ENCODE data around the gene TDRD7.

TDRD7 gene

GRCh38 chr9:97527626-97528528 is 116.0 kb downstream of the TDRD7 start:
- no peaks in the 10 kb centered on the region for H3K9me3 ChIP-seq (ENCODE audit: control insufficient read depth, low read depth, low read length)
- peak overlapping the region; percentile 13 for H3K4me3 ChIP-seq (ENCODE audit: low read length)
- H3K27me3 ChIP-seq (ENCODE audit: control insufficient read depth, insufficient read depth, low read length) = no peaks in the 10 kb centered on the region
- H3K36me3 ChIP-seq (ENCODE audit: control insufficient read depth, low read depth, low read length) = no peaks in the 10 kb centered on the region
- H3K4me1 ChIP-seq (ENCODE audit: control insufficient read depth, low read depth, low read length) = peaks cover 14% of the 10 kb centered on the region
- peak overlapping the region; percentile 38 for H3K9ac ChIP-seq (ENCODE audit: low read length)
- peak overlapping the region; percentile 9 for H3K27ac ChIP-seq (ENCODE audit: low read length)

GRCh38 chr9:97528529-97529230 is 116.8 kb downstream of the TDRD7 start:
- Histone ChIP-seq H3K36me3 (ENCODE audit: control insufficient read depth, low read depth, low read length) (no peaks in the 10 kb centered on the region), H3K27ac (ENCODE audit: low read length) (peak overlapping the region; percentile 9), H3K4me1 (ENCODE audit: control insufficient read depth, low read depth, low read length) (peaks cover 14% of the 10 kb centered on the region), H3K9me3 (ENCODE audit: control insufficient read depth, low read depth, low read length) (no peaks in the 10 kb centered on the region), H3K4me3 (ENCODE audit: low read length) (peak overlapping the region; percentile 13), H3K9ac (ENCODE audit: low read length) (peak overlapping the region; percentile 38), H3K27me3 (ENCODE audit: control insufficient read depth, insufficient read depth, low read length) (no peaks in the 10 kb centered on the region)

- Histone ChIP-seq H3K9ac (ENCODE audit: low read length) (no peak overlapping the region), H3K27me3 (ENCODE audit: control insufficient read depth, insufficient read depth, low read length) (no peaks in the 10 kb centered on the region), H3K9me3 (ENCODE audit: control insufficient read depth, low read depth, low read length) (no peaks in the 10 kb centered on the region), H3K4me3 (ENCODE audit: low read length) (no peak overlapping the region), H3K36me3 (ENCODE audit: control insufficient read depth, low read depth, low read length) (no peaks in the 10 kb centered on the region), H3K27ac (ENCODE audit: low read length) (no peak overlapping the region), H3K4me1 (ENCODE audit: control insufficient read depth, low read depth, low read length) (peaks cover 14% of the 10 kb centered on the region)
Observed at GRCh38 chr9:97529363-97530076, 117.6 kb downstream of the TDRD7 start.

- H3K4me1 ChIP-seq (ENCODE audit: control insufficient read depth, low read depth, low read length) = peaks cover 14% of the 10 kb centered on the region
- no peaks in the 10 kb centered on the region for H3K36me3 ChIP-seq (ENCODE audit: control insufficient read depth, low read depth, low read length)
- no peak overlapping the region for H3K27ac ChIP-seq (ENCODE audit: low read length)
- no peaks in the 10 kb centered on the region for H3K9me3 ChIP-seq (ENCODE audit: control insufficient read depth, low read depth, low read length)
- no peak overlapping the region for H3K4me3 ChIP-seq (ENCODE audit: low read length)
- H3K9ac ChIP-seq (ENCODE audit: low read length) = no peak overlapping the region
- H3K27me3 ChIP-seq (ENCODE audit: control insufficient read depth, insufficient read depth, low read length) = no peaks in the 10 kb centered on the region
Observed at GRCh38 chr9:97531888-97532376, 120.0 kb downstream of the TDRD7 start.

- no peaks in the 10 kb centered on the region for H3K9me3 ChIP-seq (ENCODE audit: control insufficient read depth, low read depth, low read length)
- H3K9ac ChIP-seq (ENCODE audit: low read length) = no peak overlapping the region
- H3K27me3 ChIP-seq (ENCODE audit: control insufficient read depth, insufficient read depth, low read length) = no peaks in the 10 kb centered on the region
- H3K36me3 ChIP-seq (ENCODE audit: control insufficient read depth, low read depth, low read length) = no peaks in the 10 kb centered on the region
- no peak overlapping the region for H3K27ac ChIP-seq (ENCODE audit: low read length)
- no peak overlapping the region for H3K4me3 ChIP-seq (ENCODE audit: low read length)
- H3K4me1 ChIP-seq (ENCODE audit: control insufficient read depth, low read depth, low read length) = no peaks in the 10 kb centered on the region
Observed at GRCh38 chr9:97534185-97534584, 122.3 kb downstream of the TDRD7 start.

- H3K9me3 ChIP-seq (ENCODE audit: control insufficient read depth, low read depth, low read length) = no peaks in the 10 kb centered on the region
- H3K36me3 ChIP-seq (ENCODE audit: control insufficient read depth, low read depth, low read length) = no peaks in the 10 kb centered on the region
- H3K4me3 ChIP-seq (ENCODE audit: low read length) = no peak overlapping the region
- H3K27ac ChIP-seq (ENCODE audit: low read length) = no peak overlapping the region
- no peak overlapping the region for H3K9ac ChIP-seq (ENCODE audit: low read length)
- H3K27me3 ChIP-seq (ENCODE audit: control insufficient read depth, insufficient read depth, low read length) = no peaks in the 10 kb centered on the region
- H3K4me1 ChIP-seq (ENCODE audit: control insufficient read depth, low read depth, low read length) = no peaks in the 10 kb centered on the region
Observed at GRCh38 chr9:97534961-97535594, 123.2 kb downstream of the TDRD7 start.

- no peak overlapping the region for H3K4me3 ChIP-seq (ENCODE audit: low read length)
- no peaks in the 10 kb centered on the region for H3K36me3 ChIP-seq (ENCODE audit: control insufficient read depth, low read depth, low read length)
- no peaks in the 10 kb centered on the region for H3K4me1 ChIP-seq (ENCODE audit: control insufficient read depth, low read depth, low read length)
- no peaks in the 10 kb centered on the region for H3K9me3 ChIP-seq (ENCODE audit: control insufficient read depth, low read depth, low read length)
- H3K9ac ChIP-seq (ENCODE audit: low read length) = no peak overlapping the region
- no peaks in the 10 kb centered on the region for H3K27me3 ChIP-seq (ENCODE audit: control insufficient read depth, insufficient read depth, low read length)
- H3K27ac ChIP-seq (ENCODE audit: low read length) = no peak overlapping the region
Observed at GRCh38 chr9:97535771-97536170, 123.9 kb downstream of the TDRD7 start.

- Histone ChIP-seq H3K4me3 (ENCODE audit: low read length) (no peak overlapping the region), H3K36me3 (ENCODE audit: control insufficient read depth, low read depth, low read length) (no peaks in the 10 kb centered on the region), H3K9ac (ENCODE audit: low read length) (no peak overlapping the region), H3K4me1 (ENCODE audit: control insufficient read depth, low read depth, low read length) (no peaks in the 10 kb centered on the region), H3K9me3 (ENCODE audit: control insufficient read depth, low read depth, low read length) (no peaks in the 10 kb centered on the region), H3K27me3 (ENCODE audit: control insufficient read depth, insufficient read depth, low read length) (no peaks in the 10 kb centered on the region), H3K27ac (ENCODE audit: low read length) (no peak overlapping the region)
Observed at GRCh38 chr9:97536480-97536879, 124.6 kb downstream of the TDRD7 start.

GRCh38 chr9:97543561-97543960 is 131.7 kb downstream of the TDRD7 start:
- H3K4me1 ChIP-seq (ENCODE audit: control insufficient read depth, low read depth, low read length) = peaks cover 5% of the 10 kb centered on the region
- no peak overlapping the region for H3K27ac ChIP-seq (ENCODE audit: low read length)
- no peaks in the 10 kb centered on the region for H3K36me3 ChIP-seq (ENCODE audit: control insufficient read depth, low read depth, low read length)
- no peaks in the 10 kb centered on the region for H3K27me3 ChIP-seq (ENCODE audit: control insufficient read depth, insufficient read depth, low read length)
- no peak overlapping the region for H3K4me3 ChIP-seq (ENCODE audit: low read length)
- H3K9me3 ChIP-seq (ENCODE audit: control insufficient read depth, low read depth, low read length) = no peaks in the 10 kb centered on the region
- no peak overlapping the region for H3K9ac ChIP-seq (ENCODE audit: low read length)

- Histone ChIP-seq H3K4me3 (ENCODE audit: low read length) (no peak overlapping the region), H3K4me1 (ENCODE audit: control insufficient read depth, low read depth, low read length) (peaks cover 5% of the 10 kb centered on the region), H3K9ac (ENCODE audit: low read length) (no peak overlapping the region), H3K36me3 (ENCODE audit: control insufficient read depth, low read depth, low read length) (no peaks in the 10 kb centered on the region), H3K9me3 (ENCODE audit: control insufficient read depth, low read depth, low read length) (no peaks in the 10 kb centered on the region), H3K27me3 (ENCODE audit: control insufficient read depth, insufficient read depth, low read length) (no peaks in the 10 kb centered on the region), H3K27ac (ENCODE audit: low read length) (no peak overlapping the region)
Observed at GRCh38 chr9:97545486-97545885, 133.6 kb downstream of the TDRD7 start.
